WTC11 (cell line): Measurements from ENCODE around the gene BCL2L1.

Source experiments
- CTCF ChIP-seq: fragments of 200-600 bp; IDR thresholded peaks from 2 replicates; pipeline ENCODE4 v1.8.0; 2022; ENCODE audit warnings: antibody characterized with exemption
- GABPB1 ChIP-seq: sonication (generic); formaldehyde crosslinking; IDR thresholded peaks from 2 replicates; pipeline ENCODE4 v1.8.1; 2023; ENCODE audit warnings: mild to moderate bottlenecking, missing genetic modification reagents
- HMGXB4 ChIP-seq: sonication (generic); formaldehyde crosslinking; IDR thresholded peaks from 2 replicates; pipeline ENCODE4 v1.8.1; 2023; ENCODE audit warnings: mild to moderate bottlenecking, moderate library complexity, missing genetic modification reagents
- MAX ChIP-seq: sonication (generic); formaldehyde crosslinking; IDR thresholded peaks from 2 replicates; pipeline ENCODE4 v1.8.0; 2022; ENCODE audit warnings: mild to moderate bottlenecking, missing genetic modification reagents
- NR1H2 ChIP-seq: sonication (generic); formaldehyde crosslinking; IDR thresholded peaks from 2 replicates; pipeline ENCODE4 v1.9.0; 2021; ENCODE audit warnings: mild to moderate bottlenecking, moderate library complexity, missing genetic modification reagents
- PRDM15 ChIP-seq: sonication (generic); formaldehyde crosslinking; IDR thresholded peaks from 2 replicates; pipeline ENCODE4 v1.8.0; 2022; ENCODE audit warnings: missing genetic modification reagents
- TEAD4 ChIP-seq: sonication (generic); formaldehyde crosslinking; IDR thresholded peaks from 2 replicates; pipeline ENCODE4 v1.8.0; 2022; ENCODE audit warnings: mild to moderate bottlenecking, missing genetic modification reagents
- ZNF671 ChIP-seq: fragments of 250-450 bp; sonication (Bioruptor Pico); IDR thresholded peaks from 2 replicates; pipeline ENCODE4 v1.8.0; 2021; ENCODE audit warnings: mild to moderate bottlenecking
- TF ChIP-seq, protein P1 (sequence below): sonication (generic); formaldehyde crosslinking; conservative IDR thresholded peaks from 2 replicates; pipeline ENCODE4 v1.8.1; 2022; ENCODE audit warnings: mild to moderate bottlenecking, missing genetic modification reagents

DNA sequence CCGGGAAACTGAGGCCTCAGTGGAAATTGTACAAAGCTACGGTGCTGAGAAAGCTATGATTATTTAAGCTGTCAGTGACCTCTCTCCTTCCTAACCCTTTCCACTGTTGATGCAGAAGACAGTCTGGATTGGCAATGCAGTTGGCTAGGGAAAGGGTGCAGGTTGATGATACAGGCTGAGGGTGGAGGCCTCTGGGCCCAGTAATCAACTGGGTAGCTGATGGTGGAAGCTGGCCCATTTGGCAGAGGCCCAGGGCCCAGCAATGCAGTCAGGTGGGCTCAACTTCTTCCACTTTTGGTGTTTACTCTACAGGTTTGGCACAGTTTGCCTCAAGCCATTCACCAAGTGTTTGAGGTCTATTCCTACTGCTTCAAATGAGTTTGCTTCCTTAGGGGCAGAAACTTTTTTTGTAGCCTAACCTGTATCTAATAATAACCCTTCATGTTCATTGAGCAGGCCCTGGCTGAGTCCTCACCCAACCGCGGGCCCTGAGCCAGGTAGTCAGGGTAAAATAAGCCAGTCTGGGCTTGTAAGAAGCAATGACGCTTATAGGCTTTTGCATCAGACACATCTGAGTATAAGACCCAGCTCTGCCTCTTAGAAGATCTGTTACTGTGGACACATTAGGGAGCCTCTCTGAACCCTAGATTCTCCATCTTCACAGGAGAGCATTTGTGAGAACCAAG, 12.1 kb downstream of the BCL2L1 start:
- TF ChIP-seq CTCF (no peak), GABPB1 (CRISPR knock-in tag) (no peak), PRDM15 (CRISPR knock-in tag) (no peak), NR1H2 (no peak), MAX (CRISPR knock-in tag) (no peak), TEAD4 (CRISPR knock-in tag) (no peak), ZNF671 (CRISPR knock-in tag) (no peak), HMGXB4 (CRISPR knock-in tag) (no peak)
- TF ChIP-seq, protein P1, sequence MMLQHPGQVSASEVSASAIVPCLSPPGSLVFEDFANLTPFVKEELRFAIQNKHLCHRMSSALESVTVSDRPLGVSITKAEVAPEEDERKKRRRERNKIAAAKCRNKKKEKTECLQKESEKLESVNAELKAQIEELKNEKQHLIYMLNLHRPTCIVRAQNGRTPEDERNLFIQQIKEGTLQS (CRISPR knock-in tag) = no peak
